H1 (cell line): ENCODE measurements around the gene CIAO2B. TPM values are rescaled to one million over a fixed set of nuclear protein-coding genes. Genes with fewer than 3 reads are reported as not detected.
A peak's percentile ranks its signal among the peaks of the same experiment; 100 is the strongest.

Source experiments
- ASH2L ChIP-seq: fragments of 200-600, 300-600 bp; sonication (generic); IDR thresholded peaks from one replicate; pipeline ENCODE4 v1.7.1; 2017; ENCODE audit warnings: low read length
- TAF1 ChIP-seq: IDR thresholded peaks from 2 replicates; pipeline ENCODE4 v1.6.1; 2011; ENCODE audit warnings: mild to moderate bottlenecking, low read depth, low read length
- polyA plus RNA-seq, 7 experiments: library from polyadenylated mRNA; depleted of rRNA in 3 of 7; stranded (reverse) in 5 of 7; unstranded in 2 of 7; fragments of >200 nt in 5 of 7; fragments of 200-250 nt in 2 of 7; gene quantifications; 1 replicate in 5 of 7; 2 replicates in 1 of 7; 4 replicates in 1 of 7; pipeline versions ENCODE4 v1.2.1 to v1.2.3, GENCODE V29; 2011 to 2013; ENCODE audit warnings: missing spikeins in 2 of 7, mixed read lengths in 2 of 7
- total RNA-seq: library from RNA; stranded (reverse); fragmentation: NEBNext Ultra II Directional; extraction: Animal tissue kit (Norgen Biotek cat#: 25700); gene quantifications from 2 replicates; pipeline ENCODE4 v1.2.1, GENCODE V29; 2021
- TF ChIP-seq, protein P1 (sequence below): IDR thresholded peaks from 2 replicates; pipeline ENCODE4 v1.6.1; 2012; ENCODE audit warnings: low read length, inconsistent platforms

The CIAO2B gene
- total and polyA plus RNA-seq, 2 of the 8 experiments (the other 6 are each of a cell fraction or from before 2014, with no cell fraction given) = 65.6 to 248 TPM

DNA sequence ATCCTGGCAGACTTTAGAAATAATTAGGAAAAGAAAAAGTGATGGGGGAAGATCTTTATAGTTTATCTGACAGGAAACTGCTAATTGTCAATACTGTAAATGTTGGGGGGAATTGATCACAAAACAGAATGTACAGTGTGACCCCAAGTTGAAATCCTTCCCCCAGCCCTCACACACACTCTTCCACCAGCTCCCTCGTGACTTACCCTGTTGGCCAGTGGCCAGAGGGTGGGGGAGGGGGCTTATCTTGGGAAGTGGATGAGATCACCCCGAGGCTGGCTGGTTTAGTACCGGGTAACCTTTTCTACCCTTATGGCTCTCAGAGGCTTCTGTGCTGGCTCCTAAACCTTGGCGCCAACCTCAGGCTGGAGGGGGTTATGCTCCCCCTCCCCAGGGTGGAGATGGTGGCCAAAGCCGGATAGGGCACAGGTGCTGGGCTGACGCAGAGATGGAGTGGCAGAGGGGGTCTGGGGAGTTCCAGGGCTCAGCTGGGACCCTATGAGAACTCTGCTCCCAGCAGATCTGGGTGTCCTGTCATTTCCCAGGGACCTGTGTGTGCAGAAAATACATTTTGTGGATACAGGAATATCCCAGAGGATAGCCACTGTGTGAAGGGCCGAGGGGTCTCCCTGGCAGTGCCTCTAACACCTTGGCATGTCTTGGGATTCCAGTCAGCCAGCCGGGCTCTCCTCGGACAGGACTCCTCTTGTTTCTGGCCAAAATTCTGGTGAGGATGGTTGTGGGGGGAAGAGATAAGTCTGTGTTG, 34.1 kb downstream of the CIAO2B start (continued):
- TF ChIP-seq, protein P1, sequence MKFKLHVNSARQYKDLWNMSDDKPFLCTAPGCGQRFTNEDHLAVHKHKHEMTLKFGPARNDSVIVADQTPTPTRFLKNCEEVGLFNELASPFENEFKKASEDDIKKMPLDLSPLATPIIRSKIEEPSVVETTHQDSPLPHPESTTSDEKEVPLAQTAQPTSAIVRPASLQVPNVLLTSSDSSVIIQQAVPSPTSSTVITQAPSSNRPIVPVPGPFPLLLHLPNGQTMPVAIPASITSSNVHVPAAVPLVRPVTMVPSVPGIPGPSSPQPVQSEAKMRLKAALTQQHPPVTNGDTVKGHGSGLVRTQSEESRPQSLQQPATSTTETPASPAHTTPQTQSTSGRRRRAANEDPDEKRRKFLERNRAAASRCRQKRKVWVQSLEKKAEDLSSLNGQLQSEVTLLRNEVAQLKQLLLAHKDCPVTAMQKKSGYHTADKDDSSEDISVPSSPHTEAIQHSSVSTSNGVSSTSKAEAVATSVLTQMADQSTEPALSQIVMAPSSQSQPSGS = no peak
- TF ChIP-seq TAF1 = no peak
- TF ChIP-seq ASH2L = peak; percentile 27
